Measurements from ENCODE around the gene PRDM8.

PRDM8 gene

GRCh38 chr4:80199947-80200346, 2.6 kb downstream of the PRDM8 start:
- DNase-seq, result no peak

GRCh38 chr4:80201252-80202151, 4.2 kb downstream of the PRDM8 start:
- peak in 3 of 51 donors; percentile 8 to 49 (median 20) for DNase-seq

- peak in 36 of 51 donors; percentile 14 to 80 (median 43) for DNase-seq
Measured at GRCh38 chr4:80202190-80202711, 4.9 kb downstream of the PRDM8 start.

- peak in 4 of 51 donors; percentile 12 to 24 (median 18) for DNase-seq
Measured at GRCh38 chr4:80202741-80203553, 5.6 kb downstream of the PRDM8 start.

- no peak for DNase-seq
Measured at GRCh38 chr4:80204433-80205011, 7.2 kb downstream of the PRDM8 start.

- DNase-seq, result no peak
Measured at GRCh38 chr4:80206111-80206510, 8.8 kb downstream of the PRDM8 start.

GRCh38 chr4:80206521-80207171, 9.3 kb downstream of the PRDM8 start:
- no peak for DNase-seq

GRCh38 chr4:80207172-80207583, 9.9 kb downstream of the PRDM8 start:
- no peak for DNase-seq

GRCh38 chr4:80207664-80208063, 10.4 kb downstream of the PRDM8 start:
- DNase-seq, result no peak

GRCh38 chr4:80208610-80209339, 11.5 kb downstream of the PRDM8 start:
- DNase-seq, result no peak

GRCh38 chr4:80209340-80209701, 12.0 kb downstream of the PRDM8 start:
- no peak for DNase-seq

GRCh38 chr4:80210549-80210948, 13.2 kb downstream of the PRDM8 start:
- no peak for DNase-seq

- no peak for DNase-seq
Measured at GRCh38 chr4:80213117-80213815, 16.0 kb downstream of the PRDM8 start.

- no peak for DNase-seq
Measured at GRCh38 chr4:80215449-80216052, 18.2 kb downstream of the PRDM8 start.

- DNase-seq, result no peak
Measured at GRCh38 chr4:80216100-80216761, 18.9 kb downstream of the PRDM8 start.

GRCh38 chr4:80219301-80220025, 22.2 kb downstream of the PRDM8 start:
- no peak for DNase-seq

- no peak for DNase-seq
Measured at GRCh38 chr4:80220711-80221110, 23.4 kb downstream of the PRDM8 start.

- no peak for DNase-seq
Measured at GRCh38 chr4:80221161-80221560, 23.9 kb downstream of the PRDM8 start.
